T-helper 22 cell (primary cell): ENCODE measurements around the gene ARFIP1.
"Not testable (repeated sequence)": the region's sequence is repeated elsewhere in the genome, so short reads cannot be mapped to it uniquely, and the experiment has no call there.

Experiments used
- DNase-seq: peaks from one replicate; pipeline ENCODE4 v3.0.0-alpha.2; 2020; ENCODE audit warnings: low read depth

The ARFIP1 gene

GRCh38 chr4:152785639-152786615 is 6.2 kb downstream of the ARFIP1 start:
- no peak for DNase-seq

- DNase-seq: no peak
Observed at GRCh38 chr4:152786627-152787026, 6.9 kb downstream of the ARFIP1 start.

GRCh38 chr4:152795891-152796290 is 16.1 kb downstream of the ARFIP1 start:
- no peak for DNase-seq

GRCh38 chr4:152803541-152803940 is 23.8 kb downstream of the ARFIP1 start:
- DNase-seq: no peak

- DNase-seq: no peak
Observed at GRCh38 chr4:152805071-152805650, 25.4 kb downstream of the ARFIP1 start.

- no peak for DNase-seq
Observed at GRCh38 chr4:152805818-152806217, 26.1 kb downstream of the ARFIP1 start.

- no peak for DNase-seq
Observed at GRCh38 chr4:152806501-152807125, 26.9 kb downstream of the ARFIP1 start.

GRCh38 chr4:152807294-152807829 is 27.6 kb downstream of the ARFIP1 start:
- DNase-seq: no peak

- DNase-seq: no peak
Observed at GRCh38 chr4:152808670-152809069, 28.9 kb downstream of the ARFIP1 start.

GRCh38 chr4:152810715-152811287 is 31.0 kb downstream of the ARFIP1 start:
- no peak for DNase-seq

- no peak for DNase-seq
Observed at GRCh38 chr4:152815078-152815477, 35.3 kb downstream of the ARFIP1 start.

GRCh38 chr4:152817331-152817730 is 37.6 kb downstream of the ARFIP1 start:
- no peak for DNase-seq

GRCh38 chr4:152819026-152819645 is 39.4 kb downstream of the ARFIP1 start:
- no peak for DNase-seq

GRCh38 chr4:152820073-152820472 is 40.3 kb downstream of the ARFIP1 start:
- no peak for DNase-seq

- no peak for DNase-seq
Observed at GRCh38 chr4:152822323-152822722, 42.6 kb downstream of the ARFIP1 start.

GRCh38 chr4:152824561-152824960 is 44.8 kb downstream of the ARFIP1 start:
- DNase-seq: no peak

GRCh38 chr4:152825336-152825735 is 45.6 kb downstream of the ARFIP1 start:
- DNase-seq: no peak

- no peak for DNase-seq
Observed at GRCh38 chr4:152828122-152828521, 48.4 kb downstream of the ARFIP1 start.

- DNase-seq: no peak
Observed at GRCh38 chr4:152831416-152831815, 51.7 kb downstream of the ARFIP1 start.

- no peak for DNase-seq
Observed at GRCh38 chr4:152836936-152837335, 57.2 kb downstream of the ARFIP1 start.

- not testable (repeated sequence) for DNase-seq
Observed at GRCh38 chr4:152839729-152840128, 60.0 kb downstream of the ARFIP1 start.
